Neutrophil (primary cell): Measurements from ENCODE around the gene TLE1.

Experiments used
- H3K27ac ChIP-seq: fragments of 200-600 bp; sonication (generic); 2 replicates; pipeline ENCODE4 v1.5.1; 2016; ENCODE audit warnings: mild to moderate bottlenecking, moderate library complexity
- H3K27me3 ChIP-seq: fragments of 200-600 bp; sonication (generic); 2 replicates; pipeline ENCODE4 v1.6.0; 2016; ENCODE audit warnings: mild to moderate bottlenecking
- H3K36me3 ChIP-seq: fragments of 200-600 bp; sonication (generic); 2 replicates; pipeline ENCODE4 v1.5.1; 2017
- H3K4me1 ChIP-seq, 2 experiments: fragments of 200-600 bp in 1 of 2; sonication (generic) in 1 of 2; 1 replicate in 1 of 2; 2 replicates in 1 of 2; pipeline versions ENCODE4 v1.5.1 to v1.6.1; 2013 to 2016; ENCODE audit warnings: low read depth in 1 of 2, low read length in 1 of 2, mild to moderate bottlenecking in 1 of 2, moderate library complexity in 1 of 2; ENCODE audit not compliant: control insufficient read depth in 1 of 2, insufficient read depth in 1 of 2
- H3K4me3 ChIP-seq, 2 experiments: fragments of 200-600 bp in 1 of 2; sonication (generic) in 1 of 2; 1 replicate in 1 of 2; 2 replicates in 1 of 2; pipeline ENCODE4 v1.5.1; 2013 to 2016; ENCODE audit warnings: low read depth in 1 of 2, low read length in 1 of 2, mild to moderate bottlenecking in 1 of 2, moderate library complexity in 1 of 2
- H3K9me3 ChIP-seq: fragments of 200-600 bp; sonication (generic); 2 replicates; pipeline ENCODE4 v1.5.1; 2016
- TF ChIP-seq, protein P1 (sequence below): fragments of 200-600 bp; sonication (generic); IDR thresholded peaks from 2 replicates; pipeline ENCODE4 v1.5.1; 2016; ENCODE audit warnings: antibody characterized with exemption

Gene TLE1

DNA sequence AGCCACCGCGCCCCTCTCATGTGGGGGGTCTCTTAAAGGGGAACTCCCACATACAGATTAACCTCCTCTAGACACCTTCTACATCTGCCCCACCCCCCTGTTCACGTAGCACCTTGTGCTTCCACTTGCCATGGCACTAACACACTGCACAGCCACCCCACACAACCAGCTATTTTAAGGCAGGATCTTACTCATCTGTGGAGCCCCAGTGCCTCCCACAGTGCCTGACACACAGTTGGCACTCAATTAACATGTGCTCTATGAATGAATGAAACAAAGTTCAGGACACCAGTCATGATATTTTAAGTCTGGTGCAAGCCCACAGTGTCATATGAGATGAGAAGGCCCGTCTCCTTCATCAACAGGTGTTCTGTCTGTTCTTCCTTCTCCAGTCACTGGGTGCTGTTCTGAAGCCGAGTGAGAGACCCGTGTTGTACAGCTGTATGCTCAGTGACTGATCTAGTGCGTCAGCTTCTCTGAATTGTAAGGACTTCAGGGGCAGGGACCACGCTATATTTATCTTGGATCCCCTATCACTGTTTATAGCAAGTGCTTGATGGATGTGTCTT lies 149.1 kb downstream of the TLE1 start:
- H3K27ac ChIP-seq: no peak overlapping the region
- TF ChIP-seq, protein P1, sequence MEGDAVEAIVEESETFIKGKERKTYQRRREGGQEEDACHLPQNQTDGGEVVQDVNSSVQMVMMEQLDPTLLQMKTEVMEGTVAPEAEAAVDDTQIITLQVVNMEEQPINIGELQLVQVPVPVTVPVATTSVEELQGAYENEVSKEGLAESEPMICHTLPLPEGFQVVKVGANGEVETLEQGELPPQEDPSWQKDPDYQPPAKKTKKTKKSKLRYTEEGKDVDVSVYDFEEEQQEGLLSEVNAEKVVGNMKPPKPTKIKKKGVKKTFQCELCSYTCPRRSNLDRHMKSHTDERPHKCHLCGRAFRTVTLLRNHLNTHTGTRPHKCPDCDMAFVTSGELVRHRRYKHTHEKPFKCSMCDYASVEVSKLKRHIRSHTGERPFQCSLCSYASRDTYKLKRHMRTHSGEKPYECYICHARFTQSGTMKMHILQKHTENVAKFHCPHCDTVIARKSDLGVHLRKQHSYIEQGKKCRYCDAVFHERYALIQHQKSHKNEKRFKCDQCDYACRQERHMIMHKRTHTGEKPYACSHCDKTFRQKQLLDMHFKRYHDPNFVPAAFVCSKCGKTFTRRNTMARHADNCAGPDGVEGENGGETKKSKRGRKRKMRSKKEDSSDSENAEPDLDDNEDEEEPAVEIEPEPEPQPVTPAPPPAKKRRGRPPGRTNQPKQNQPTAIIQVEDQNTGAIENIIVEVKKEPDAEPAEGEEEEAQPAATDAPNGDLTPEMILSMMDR: no peak

DNA sequence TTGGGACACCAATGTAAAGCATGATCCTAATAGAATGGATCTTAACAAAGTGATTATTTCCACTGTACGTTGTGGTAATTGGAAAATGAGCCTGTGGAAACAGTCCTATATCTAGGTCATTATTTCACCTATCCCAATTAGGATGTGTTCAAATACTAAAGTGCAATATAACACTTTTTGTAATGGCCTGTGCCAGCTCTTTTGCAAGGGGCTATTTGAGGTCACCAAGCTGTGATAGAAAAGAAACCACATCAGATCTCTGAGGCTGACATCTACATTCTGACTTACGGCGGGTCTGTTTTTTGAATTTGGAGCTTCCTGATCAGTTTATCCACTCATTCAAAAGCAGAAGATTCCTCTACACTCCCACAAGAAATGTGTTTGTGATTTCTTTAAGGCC lies 150.0 kb downstream of the TLE1 start:
- Histone ChIP-seq H3K27ac (no peak overlapping the region), H3K9me3 (no peaks in the 10 kb centered on the region)
- TF ChIP-seq, protein P1: no peak

More for the DNA sequence above, 149.1 kb downstream of the TLE1 start:
- Histone ChIP-seq H3K36me3 (no peaks in the 10 kb centered on the region), H3K4me1 (no peaks in the 10 kb centered on the region), H3K9me3 (no peaks in the 10 kb centered on the region), H3K4me3 (no peak overlapping the region), H3K27me3 (no peaks in the 10 kb centered on the region)

DNA sequence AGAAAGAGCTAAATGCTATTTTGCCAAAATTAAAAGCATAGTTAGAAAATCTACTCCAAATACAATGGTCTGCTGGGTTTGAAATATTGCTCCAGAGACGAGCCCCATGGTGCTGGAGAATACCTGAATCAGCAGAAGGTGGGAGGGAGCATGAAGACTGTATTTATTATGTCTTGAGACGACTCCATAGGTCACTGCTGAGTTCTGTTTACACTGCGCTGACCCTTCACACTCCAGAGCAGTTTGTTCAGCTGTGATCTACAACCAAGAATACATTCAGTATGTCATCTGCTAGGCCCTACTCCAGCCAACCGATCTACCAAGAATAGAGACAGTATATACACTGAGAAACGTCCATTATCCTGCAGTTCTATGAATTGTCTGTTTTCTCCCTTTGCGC lies 150.5 kb downstream of the TLE1 start:
- H3K36me3 ChIP-seq: no peaks in the 10 kb centered on the region
- no peaks in the 10 kb centered on the region for H3K9me3 ChIP-seq
- no peaks in the 10 kb centered on the region for H3K4me1 ChIP-seq
- TF ChIP-seq, protein P1: no peak
- H3K27ac ChIP-seq: no peak overlapping the region
- H3K4me3 ChIP-seq: no peak overlapping the region
- no peaks in the 10 kb centered on the region for H3K27me3 ChIP-seq

More for the DNA sequence above, 150.0 kb downstream of the TLE1 start:
- Histone ChIP-seq H3K4me3 (no peak overlapping the region), H3K27me3 (no peaks in the 10 kb centered on the region), H3K4me1 (no peaks in the 10 kb centered on the region), H3K36me3 (no peaks in the 10 kb centered on the region)

DNA sequence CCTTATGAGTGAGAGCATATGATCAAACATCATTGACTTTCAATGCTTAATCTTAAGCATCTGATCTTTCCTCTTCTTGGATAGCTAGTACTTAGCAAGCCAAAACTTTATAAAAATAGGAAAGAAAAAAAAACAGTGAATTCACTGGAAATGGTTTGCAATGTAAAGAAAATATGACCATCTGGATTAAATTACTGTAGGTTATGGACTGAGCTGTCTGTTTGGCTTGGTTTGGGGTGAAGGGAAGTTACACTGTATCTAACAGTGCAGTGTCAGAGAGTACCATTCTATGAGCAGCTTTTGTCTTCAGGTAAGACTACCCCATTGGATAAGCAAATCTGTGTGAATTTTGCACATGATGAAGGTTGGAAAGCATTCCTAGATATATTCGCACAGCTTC lies 151.4 kb downstream of the TLE1 start:
- no peaks in the 10 kb centered on the region for H3K4me1 ChIP-seq

DNA sequence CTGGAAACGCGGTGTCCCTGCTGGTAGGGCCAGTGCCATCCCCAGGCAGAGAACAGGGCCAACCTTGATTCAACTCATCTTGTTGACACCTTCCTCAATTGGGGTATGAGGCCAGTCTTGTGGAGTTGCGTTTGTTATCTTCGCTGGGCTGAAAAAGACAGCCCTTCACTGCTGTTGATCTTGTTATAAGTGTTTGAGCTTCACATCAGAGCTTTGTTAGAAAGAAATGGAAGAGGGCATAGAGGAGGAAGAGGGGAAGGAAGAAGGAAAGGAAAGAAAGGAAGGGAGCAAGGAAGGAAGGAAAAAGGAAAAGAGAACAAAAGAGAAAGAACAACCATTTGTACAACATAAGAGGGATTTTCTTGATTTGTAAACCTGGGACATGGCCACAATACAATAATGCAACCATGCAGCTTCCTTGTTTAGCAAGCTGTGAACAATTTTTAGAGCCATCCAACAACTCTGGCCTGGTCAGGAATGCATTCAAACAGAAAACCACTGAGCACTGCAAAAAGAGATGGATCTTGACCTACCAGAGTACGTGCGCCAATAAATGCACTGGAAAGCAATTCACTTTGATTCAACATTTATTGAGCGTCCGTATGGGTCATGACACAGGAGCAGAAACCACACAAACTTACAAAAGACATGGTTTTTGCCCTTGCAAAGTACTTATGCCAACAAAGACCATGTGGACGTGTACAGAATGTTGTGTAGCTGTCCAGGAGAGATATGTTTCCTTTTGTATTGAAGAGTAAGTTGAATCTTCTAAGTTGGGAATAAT lies 152.9 kb downstream of the TLE1 start:
- H3K27me3 ChIP-seq: no peaks in the 10 kb centered on the region
- H3K27ac ChIP-seq: no peak overlapping the region
- H3K36me3 ChIP-seq: no peaks in the 10 kb centered on the region
- no peak overlapping the region for H3K4me3 ChIP-seq
- H3K4me1 ChIP-seq: no peaks in the 10 kb centered on the region
- no peaks in the 10 kb centered on the region for H3K9me3 ChIP-seq
- TF ChIP-seq, protein P1: no peak

More for the DNA sequence above, 151.4 kb downstream of the TLE1 start:
- Histone ChIP-seq H3K27ac (no peak overlapping the region), H3K27me3 (no peaks in the 10 kb centered on the region), H3K4me3 (no peak overlapping the region), H3K9me3 (no peaks in the 10 kb centered on the region), H3K36me3 (no peaks in the 10 kb centered on the region)
- TF ChIP-seq, protein P1: no peak
